Mammary epithelial cell (primary cell): Measurements from ENCODE around the gene TBL1X.

ENCODE experiments used
- CTCF ChIP-seq, 2 donors: IDR thresholded peaks in 1 of 2; conservative IDR thresholded peaks in 1 of 2; 2 replicates each; pipeline ENCODE4 v1.5.1; 2011 to 2012; ENCODE audit warnings: inconsistent platforms in 2 of 2, low read length in 2 of 2, mild to moderate bottlenecking in 2 of 2, control low read depth in 1 of 2, low read depth in 1 of 2; ENCODE audit not compliant: insufficient read depth in 1 of 2; ENCODE audit errors: extremely low read depth in 1 of 2
- EZH2 ChIP-seq: IDR thresholded peaks from 2 replicates; pipeline ENCODE4 v1.6.1; 2012; ENCODE audit warnings: low read length, inconsistent platforms, borderline replicate concordance

DNA sequence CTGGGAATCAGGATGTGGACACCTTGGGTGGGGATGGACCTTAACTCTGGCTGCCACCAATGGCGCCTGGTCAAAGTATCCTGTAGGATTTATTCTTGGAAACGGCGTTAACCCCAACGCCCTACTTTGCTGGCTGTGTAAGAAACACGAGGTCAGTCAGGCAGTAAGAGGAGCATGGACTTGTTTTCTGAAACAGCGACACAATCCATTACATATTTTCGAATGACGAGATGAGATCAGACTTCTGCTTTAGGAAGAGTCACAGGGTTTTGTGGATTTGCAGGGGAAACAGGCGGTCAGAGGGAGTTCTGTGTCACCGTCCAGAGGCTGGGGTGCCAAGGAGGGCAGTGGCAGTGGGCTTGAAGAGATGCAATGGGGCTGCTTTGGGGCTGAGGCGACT, 92.2 kb downstream of the TBL1X start:
- TF ChIP-seq CTCF (conservative IDR thresholded peaks at IDR 0.05 in 1 of 2, IDR thresholded peaks at IDR 0.05 in 1 of 2; ENCODE audit: extremely low read depth in 1 of 2, insufficient read depth in 1 of 2, low read depth in 1 of 2, low read length in 2 of 2) (no peak), EZH2 (no peak)
